GM10266 (cell line): ENCODE measurements around the gene SPATA45.

Source experiments
- DNase-seq: peaks from one replicate; pipeline ENCODE4 v3.0.0; 2012; ENCODE audit errors: extremely low spot score
- CTCF ChIP-seq: IDR thresholded peaks from 2 replicates; pipeline ENCODE4 v1.5.1; 2012; ENCODE audit warnings: mild to moderate bottlenecking, low read depth; ENCODE audit not compliant: control insufficient read depth, insufficient read depth; ENCODE audit errors: missing control alignments

The SPATA45 gene

DNA sequence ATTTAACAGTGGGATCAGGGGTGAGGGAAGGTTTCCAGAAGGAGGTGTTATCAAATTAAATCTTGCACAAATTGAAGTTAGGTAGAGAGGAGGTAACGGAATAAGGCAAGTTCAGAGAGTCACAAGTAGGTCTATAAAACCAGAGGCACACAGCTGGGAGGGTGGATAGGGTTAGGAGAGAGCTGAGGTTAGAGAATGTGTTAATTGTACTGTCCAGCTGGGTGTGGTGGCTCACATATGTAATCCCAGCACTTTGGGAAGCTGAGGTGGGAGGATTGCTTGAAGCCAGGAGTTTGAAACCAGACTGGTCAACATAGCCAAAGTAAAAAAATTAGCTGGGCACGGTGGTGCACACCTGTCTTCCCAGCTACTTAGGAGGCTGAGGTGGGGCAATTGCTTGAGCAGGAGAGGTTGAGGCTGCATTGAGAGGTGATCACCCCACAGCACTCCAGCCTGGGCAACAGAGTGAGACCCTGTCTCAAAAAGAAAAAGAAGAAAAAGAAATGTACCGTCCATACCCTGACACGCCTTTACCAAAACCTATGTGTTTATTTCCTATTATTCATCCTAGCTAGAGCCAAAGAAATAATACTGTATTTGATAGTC lies 20.2 kb downstream of the SPATA45 start:
- DNase-seq: no peak
- TF ChIP-seq CTCF: no peak

DNA sequence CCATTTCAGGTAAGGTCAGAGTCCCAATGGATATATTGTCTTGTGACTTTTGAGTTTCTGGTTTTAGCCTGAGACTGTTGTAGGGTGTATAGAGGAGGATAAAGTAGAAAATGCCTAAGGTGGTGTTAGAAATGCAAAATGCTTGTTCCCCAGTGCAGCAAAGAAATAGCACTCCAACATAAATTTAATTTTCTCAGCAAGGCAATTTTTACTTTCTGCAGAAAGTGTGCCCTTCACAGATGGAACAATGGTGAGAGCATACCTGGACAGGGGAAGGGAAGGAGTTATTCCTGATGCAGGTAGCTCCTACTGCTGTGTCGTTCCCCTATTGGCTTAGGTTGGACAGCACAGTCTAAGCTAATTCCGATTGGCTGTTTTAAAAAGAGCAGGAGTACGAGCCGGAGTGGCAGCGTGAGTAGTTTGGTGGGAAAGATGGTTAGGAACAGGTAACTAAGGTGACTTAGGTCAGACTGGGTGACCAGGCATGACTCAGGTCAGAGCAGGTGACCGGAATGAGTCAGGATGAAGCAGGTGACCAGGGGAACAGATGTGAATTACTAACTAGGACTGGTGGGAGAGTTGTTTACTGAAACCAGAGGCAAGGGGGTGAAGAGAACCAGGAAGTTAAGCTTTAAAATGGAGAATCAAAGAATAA lies 21.5 kb downstream of the SPATA45 start:
- no peak for DNase-seq

GRCh38 chr1:212824201-212824600 lies 23.2 kb downstream of the SPATA45 start:
- TF ChIP-seq CTCF: no peak
- DNase-seq: no peak

More for the DNA sequence above, 21.5 kb downstream of the SPATA45 start:
- no peak for TF ChIP-seq CTCF

- no peak for TF ChIP-seq CTCF
- DNase-seq: no peak
Observed at GRCh38 chr1:212822956-212823355, 24.5 kb downstream of the SPATA45 start.

GRCh38 chr1:212820969-212821368 lies 26.5 kb downstream of the SPATA45 start:
- no peak for DNase-seq

DNA sequence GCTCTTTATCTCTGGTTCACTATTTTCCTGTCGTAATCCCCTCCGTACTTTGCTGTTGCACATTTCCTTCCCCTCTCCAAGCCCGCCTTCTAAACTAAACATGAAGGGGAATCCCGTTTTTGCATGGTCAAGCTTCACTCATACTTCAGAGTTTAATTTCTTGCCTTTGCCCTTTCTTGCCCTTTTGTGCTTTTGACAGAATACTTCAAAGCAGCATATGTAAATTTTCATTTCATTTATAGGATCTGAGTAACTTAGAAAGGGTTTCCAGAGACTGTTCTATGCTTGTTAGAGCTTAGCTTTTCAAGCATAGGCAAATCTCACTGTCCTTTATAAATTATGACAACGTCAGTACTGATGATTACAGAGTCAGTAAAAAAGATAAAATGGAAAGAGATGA lies 27.7 kb downstream of the SPATA45 start:
- peak; percentile 44 for DNase-seq
- no peak for TF ChIP-seq CTCF

More at GRCh38 chr1:212820969-212821368, 26.5 kb downstream of the SPATA45 start:
- peak; percentile 10 for TF ChIP-seq CTCF

DNA sequence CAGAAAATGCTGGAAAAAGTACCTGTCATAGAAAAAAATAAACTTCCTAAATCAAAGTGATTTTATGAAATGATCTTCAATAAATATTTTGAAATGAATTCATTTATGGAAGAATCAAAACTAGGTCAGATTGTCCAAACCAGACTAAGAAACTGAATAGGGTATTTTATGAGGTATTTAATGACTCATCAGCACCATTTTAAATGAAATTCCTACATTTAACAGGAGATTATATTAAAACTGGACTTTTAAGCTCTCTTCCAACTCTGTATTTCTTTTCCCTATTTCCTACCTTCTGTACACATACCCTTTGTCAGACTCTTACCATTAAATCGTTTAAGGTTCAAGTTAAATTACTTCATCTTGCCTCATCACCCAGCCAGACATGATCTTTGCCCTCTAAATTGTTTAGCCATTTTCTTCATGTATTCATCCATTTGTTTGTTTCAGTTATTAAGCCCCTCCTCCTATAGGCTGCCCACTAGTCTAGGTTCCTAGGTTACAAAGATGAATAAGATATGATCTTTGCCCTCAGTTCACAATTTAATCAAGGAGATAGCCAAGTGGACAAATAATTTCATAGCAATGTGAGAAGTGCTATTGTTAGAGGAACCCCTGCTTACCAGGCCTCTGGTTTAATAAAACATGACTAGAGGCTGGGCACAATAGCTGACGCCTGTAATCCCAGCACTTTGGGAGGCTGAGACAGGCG lies 30.7 kb downstream of the SPATA45 start:
- no peak for DNase-seq
- no peak for TF ChIP-seq CTCF
